Measurements from ENCODE around the gene SERTAD1.
"Not testable (repeated sequence)": the region's sequence is repeated elsewhere in the genome, so short reads cannot be mapped to it uniquely, and the experiment has no call there.

Gene SERTAD1

GRCh38 chr19:40422748-40423566 lies 2.8 kb downstream of the SERTAD1 start:
- DNase-seq (ENCODE audit: low read depth in 2 of 2) = no peak

GRCh38 chr19:40421993-40422747 lies 3.6 kb downstream of the SERTAD1 start:
- DNase-seq (ENCODE audit: low read depth in 2 of 2) = no peak

GRCh38 chr19:40420766-40421765 lies 4.7 kb downstream of the SERTAD1 start:
- peak; percentile 62 to 63 for DNase-seq (ENCODE audit: low read depth in 2 of 2)

GRCh38 chr19:40420451-40420765 lies 5.4 kb downstream of the SERTAD1 start:
- no peak for DNase-seq (ENCODE audit: low read depth in 2 of 2)

- no peak for DNase-seq (ENCODE audit: low read depth in 2 of 2)
Measured at GRCh38 chr19:40419780-40420179, 6.0 kb downstream of the SERTAD1 start.

- DNase-seq (ENCODE audit: low read depth in 2 of 2) = no peak
Measured at GRCh38 chr19:40419066-40419612, 6.7 kb downstream of the SERTAD1 start.

GRCh38 chr19:40418040-40418439 lies 7.8 kb downstream of the SERTAD1 start:
- DNase-seq (ENCODE audit: low read depth in 2 of 2) = no peak

GRCh38 chr19:40417643-40417981 lies 8.2 kb downstream of the SERTAD1 start:
- DNase-seq (ENCODE audit: low read depth in 2 of 2) = no peak

GRCh38 chr19:40416918-40417642 lies 8.7 kb downstream of the SERTAD1 start:
- no peak for DNase-seq (ENCODE audit: low read depth in 2 of 2)

GRCh38 chr19:40415768-40416167 lies 10.0 kb downstream of the SERTAD1 start:
- no peak for DNase-seq (ENCODE audit: low read depth in 2 of 2)

- no peak for DNase-seq (ENCODE audit: low read depth in 2 of 2)
Measured at GRCh38 chr19:40414542-40415535, 11.0 kb downstream of the SERTAD1 start.

GRCh38 chr19:40413291-40413845 lies 12.4 kb downstream of the SERTAD1 start, which contains the start of gene PRX:
PRX (minus strand) TSS chr19:40413378; CDS start chr19:40407932, 5,446 bp downstream.
- DNase-seq (ENCODE audit: low read depth in 2 of 2) = no peak

- no peak for DNase-seq (ENCODE audit: low read depth in 2 of 2)
Measured at GRCh38 chr19:40412866-40413265, 12.9 kb downstream of the SERTAD1 start.

- no peak for DNase-seq (ENCODE audit: low read depth in 2 of 2)
Measured at GRCh38 chr19:40411958-40412499, 13.8 kb downstream of the SERTAD1 start.

- no peak for DNase-seq (ENCODE audit: low read depth in 2 of 2)
Measured at GRCh38 chr19:40411125-40411842, 14.5 kb downstream of the SERTAD1 start.

GRCh38 chr19:40410030-40410389 lies 15.8 kb downstream of the SERTAD1 start:
- no peak for DNase-seq (ENCODE audit: low read depth in 2 of 2)

- DNase-seq (ENCODE audit: low read depth in 2 of 2) = not testable (repeated sequence)
Measured at GRCh38 chr19:40408598-40408925, 17.2 kb downstream of the SERTAD1 start.

GRCh38 chr19:40407714-40408597 lies 17.8 kb downstream of the SERTAD1 start:
- no peak for DNase-seq (ENCODE audit: low read depth in 2 of 2)
